ENCODE data around the gene LDLRAD3. TPM values are rescaled to one million over a fixed set of nuclear protein-coding genes. Genes with fewer than 3 reads are reported as not detected.

Gene LDLRAD3
- polyA plus RNA-seq, 1 of the 3 experiments (the other 2 are of a cell fraction): 10.6 TPM

GRCh38 chr11:36268337-36268985 lies 324.6 kb downstream of the LDLRAD3 start:
- H4K20me1 ChIP-seq (ENCODE audit: insufficient read depth): no peaks in the 10 kb centered on the region
- H3K79me2 ChIP-seq (ENCODE audit: insufficient read depth): no peaks in the 10 kb centered on the region
- CTCF ChIA-PET: interaction anchor here (1.1 to 8.1 kb wide), 9 partner anchors 10 to 653 kb away, joined by 4 to 88 read pairs (median 14); partner anchors contain the start of gene FJX1
- H2AFZ ChIP-seq (ENCODE audit: low read depth): no peak overlapping the region
- POLR2A ChIA-PET: no interaction called here
- H3K4me3 ChIP-seq (ENCODE audit: low read depth in 2 of 2, low read length in 1 of 2): no peak overlapping the region
- no peak overlapping the region for H3K4me2 ChIP-seq
- H3K9me2 ChIP-seq: no peaks in the 10 kb centered on the region
- H3K9me3 ChIP-seq: no peaks in the 10 kb centered on the region
- no peak for DNase-seq
- H3K36me3 ChIP-seq (replicated peaks in 1 of 2; ENCODE audit: control insufficient read depth in 1 of 2, insufficient read depth in 2 of 2, low read length in 1 of 2): peaks cover 18 to 20% of the 10 kb centered on the region in 2 experiments
- no peak for TF ChIP-seq ELF1 (IDR thresholded peaks at IDR 0.05)
- no peak for TF ChIP-seq GABPA (IDR thresholded peaks at IDR 0.05; ENCODE audit: low read depth)
- TF ChIP-seq USF1 (IDR thresholded peaks at IDR 0.05; ENCODE audit: borderline replicate concordance, low read depth): no peak
- no peak for TF ChIP-seq RAD21 (IDR thresholded peaks at IDR 0.05; ENCODE audit: low read length)
- no peak for TF ChIP-seq CTCF (IDR thresholded peaks at IDR 0.05)
- TF ChIP-seq NRF1 (IDR thresholded peaks at IDR 0.05; ENCODE audit: low read depth, low read length): no peak
- TF ChIP-seq RFX5 (IDR thresholded peaks at IDR 0.05; ENCODE audit: low read length): no peak
- no peak for TF ChIP-seq TEAD4 (IDR thresholded peaks at IDR 0.05; ENCODE audit: borderline replicate concordance, insufficient read depth)
- no peak for TF ChIP-seq MEF2A (IDR thresholded peaks at IDR 0.05; ENCODE audit: borderline replicate concordance, low read depth)
- no peak overlapping the region for H3K9ac ChIP-seq
- H3K27me3 ChIP-seq (ENCODE audit: insufficient read depth): no peaks in the 10 kb centered on the region
- WGBS (ENCODE audit: low lambda C conversion rate): 69% methylated on average over 8 of the region's 8 CpGs
- H3F3A ChIP-seq (replicated peaks; ENCODE audit: insufficient read depth): no peaks in the 10 kb centered on the region
- no peak overlapping the region for H3K27ac ChIP-seq (ENCODE audit: low read depth in 2 of 2, low read length in 1 of 2)
- H3K4me1 ChIP-seq (ENCODE audit: control insufficient read depth in 1 of 2, insufficient read depth in 2 of 2, low read depth in 1 of 2, low read length in 1 of 2): peaks cover 0 to 6% of the 10 kb centered on the region in 2 experiments; a peak in 1 of 4 replicates

GRCh38 chr11:36270701-36271100 lies 326.8 kb downstream of the LDLRAD3 start:
- Histone ChIP-seq H3K4me2 (no peak overlapping the region), H3K9me3 (no peaks in the 10 kb centered on the region), H3K27ac (ENCODE audit: low read depth in 2 of 2, low read length in 1 of 2) (no peak overlapping the region), H3K36me3 (replicated peaks in 1 of 2; ENCODE audit: control insufficient read depth in 1 of 2, insufficient read depth in 2 of 2, low read length in 1 of 2) (peaks cover 22 to 32% of the 10 kb centered on the region in 2 experiments), H3K4me3 (ENCODE audit: low read depth in 2 of 2, low read length in 1 of 2) (no peak overlapping the region), H3K4me1 (ENCODE audit: control insufficient read depth in 1 of 2, insufficient read depth in 2 of 2, low read depth in 1 of 2, low read length in 1 of 2) (no peaks in the 10 kb centered on the region; a peak in 1 of 4 replicates), H3K9me2 (no peaks in the 10 kb centered on the region), H3K9ac (no peak overlapping the region), H3F3A (replicated peaks; ENCODE audit: insufficient read depth) (no peaks in the 10 kb centered on the region), H3K27me3 (ENCODE audit: insufficient read depth) (no peaks in the 10 kb centered on the region), H3K79me2 (ENCODE audit: insufficient read depth) (no peaks in the 10 kb centered on the region), H4K20me1 (ENCODE audit: insufficient read depth) (no peaks in the 10 kb centered on the region), H2AFZ (ENCODE audit: low read depth) (no peak overlapping the region)
- no peak for TF ChIP-seq MEF2A (IDR thresholded peaks at IDR 0.05; ENCODE audit: borderline replicate concordance, low read depth)
- no peak for TF ChIP-seq IRF3 (IDR thresholded peaks at IDR 0.05; ENCODE audit: low read depth, low read length)
- no peak for TF ChIP-seq SMC3 (IDR thresholded peaks at IDR 0.05; ENCODE audit: low read depth, low read length)
- no peak for TF ChIP-seq TAF1 (IDR thresholded peaks at IDR 0.05; ENCODE audit: borderline replicate concordance, low read depth, low read length)
- no peak for TF ChIP-seq GABPA (IDR thresholded peaks at IDR 0.05; ENCODE audit: low read depth)
- TF ChIP-seq RFX5 (IDR thresholded peaks at IDR 0.05; ENCODE audit: low read length): no peak
- no peak for TF ChIP-seq EZH2phosphoT487 (IDR thresholded peaks at IDR 0.05; ENCODE audit: borderline replicate concordance, low read depth)
- TF ChIP-seq FOSL2 (IDR thresholded peaks at IDR 0.05; ENCODE audit: borderline replicate concordance, low read depth): no peak
- TF ChIP-seq NFIC (IDR thresholded peaks at IDR 0.05; ENCODE audit: borderline replicate concordance): no peak
- TF ChIP-seq TEAD4 (IDR thresholded peaks at IDR 0.05; ENCODE audit: borderline replicate concordance, insufficient read depth): no peak
- TF ChIP-seq TCF12 (IDR thresholded peaks at IDR 0.05): no peak
- TF ChIP-seq POLR2AphosphoS5 (IDR thresholded peaks at IDR 0.05; ENCODE audit: low read depth, low read length): no peak
- no peak for TF ChIP-seq EP300 (IDR thresholded peaks at IDR 0.05; ENCODE audit: borderline replicate concordance in 1 of 2, low read depth in 1 of 2, low read length in 1 of 2)
- TF ChIP-seq YY1 (IDR thresholded peaks at IDR 0.05; ENCODE audit: low read depth): no peak
- no peak for TF ChIP-seq GATA2 (CRISPR knock-in tag; IDR thresholded peaks at IDR 0.05)
- TF ChIP-seq SIN3A (IDR thresholded peaks at IDR 0.05; ENCODE audit: borderline replicate concordance, low read depth, low read length): no peak
- no peak for TF ChIP-seq ELF1 (IDR thresholded peaks at IDR 0.05)
- TF ChIP-seq USF2 (IDR thresholded peaks at IDR 0.05; ENCODE audit: borderline replicate concordance, low read depth, low read length): no peak
- CTCF ChIA-PET: interaction anchor here (1.0 to 4.0 kb wide), 3 partner anchors 139 to 652 kb away, joined by 3 to 14 read pairs (median 8); no protein-coding TSS in a partner anchor
- 90% methylated on average over 9 of the region's 9 CpGs for WGBS (ENCODE audit: low lambda C conversion rate)
- no peak for DNase-seq
- POLR2A ChIA-PET: interaction anchor here (0.7 kb wide), 1 partner anchor 49 kb away, joined by 3 read pairs; no protein-coding TSS in a partner anchor

Measured in SK-N-SH (cell line).